Peyer's patch (tissue), 4 donors: Measurements from ENCODE around the gene ZNF516.

Experiments
- POLR2A ChIP-seq, 2 donors: fragments of 450-650 bp; IDR thresholded peaks; one replicate each; pipeline ENCODE4 v1.5.1; 2017; ENCODE audit warnings: antibody characterized with exemption in 2 of 2, mild to moderate bottlenecking in 2 of 2, moderate library complexity in 2 of 2
- TF ChIP-seq, protein P1 (sequence below), 6 experiments: fragments of 450-650 bp in 4 of 6; fragments of 200-600 bp in 2 of 6; sonication (generic) in 1 of 6; IDR thresholded peaks; one replicate each; pipeline ENCODE4 v1.5.1; 2017 to 2019; ENCODE audit warnings: antibody characterized with exemption in 6 of 6, mild to moderate bottlenecking in 3 of 6, moderate library complexity in 1 of 6

DNA sequence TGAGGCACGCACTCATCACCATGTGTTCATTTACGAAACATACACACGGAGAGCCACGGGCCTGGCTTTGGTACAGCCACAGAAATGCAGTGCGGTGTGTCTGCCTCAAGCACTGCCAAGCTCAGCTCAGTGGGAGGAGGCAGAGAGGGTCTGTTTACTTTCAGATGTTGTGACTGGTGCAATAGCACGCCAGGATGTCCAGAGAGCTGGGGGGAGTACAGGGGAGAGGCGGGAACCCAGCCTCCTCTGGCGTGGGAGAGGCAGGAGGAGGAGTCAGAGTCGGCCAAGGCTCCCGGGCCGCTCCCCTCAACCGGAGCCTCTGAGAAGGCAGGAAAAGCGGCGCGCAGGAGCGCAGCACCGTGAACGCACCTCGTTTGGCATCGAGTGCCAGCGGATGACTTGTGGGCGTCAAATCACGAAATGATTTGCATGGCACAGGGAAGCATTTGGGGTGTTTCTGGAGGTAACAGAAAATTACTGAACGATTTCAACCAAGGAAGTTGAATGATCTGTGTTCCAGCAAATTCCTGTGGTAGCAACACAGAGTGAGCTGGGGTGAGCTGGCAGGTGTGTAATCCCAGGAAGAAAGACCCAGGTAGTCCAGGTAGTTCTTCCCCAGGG, 143.0 kb downstream of the ZNF516 start:
- TF ChIP-seq, protein P1, sequence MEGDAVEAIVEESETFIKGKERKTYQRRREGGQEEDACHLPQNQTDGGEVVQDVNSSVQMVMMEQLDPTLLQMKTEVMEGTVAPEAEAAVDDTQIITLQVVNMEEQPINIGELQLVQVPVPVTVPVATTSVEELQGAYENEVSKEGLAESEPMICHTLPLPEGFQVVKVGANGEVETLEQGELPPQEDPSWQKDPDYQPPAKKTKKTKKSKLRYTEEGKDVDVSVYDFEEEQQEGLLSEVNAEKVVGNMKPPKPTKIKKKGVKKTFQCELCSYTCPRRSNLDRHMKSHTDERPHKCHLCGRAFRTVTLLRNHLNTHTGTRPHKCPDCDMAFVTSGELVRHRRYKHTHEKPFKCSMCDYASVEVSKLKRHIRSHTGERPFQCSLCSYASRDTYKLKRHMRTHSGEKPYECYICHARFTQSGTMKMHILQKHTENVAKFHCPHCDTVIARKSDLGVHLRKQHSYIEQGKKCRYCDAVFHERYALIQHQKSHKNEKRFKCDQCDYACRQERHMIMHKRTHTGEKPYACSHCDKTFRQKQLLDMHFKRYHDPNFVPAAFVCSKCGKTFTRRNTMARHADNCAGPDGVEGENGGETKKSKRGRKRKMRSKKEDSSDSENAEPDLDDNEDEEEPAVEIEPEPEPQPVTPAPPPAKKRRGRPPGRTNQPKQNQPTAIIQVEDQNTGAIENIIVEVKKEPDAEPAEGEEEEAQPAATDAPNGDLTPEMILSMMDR (IDR thresholded peaks at IDR 0.05), result no peak
- TF ChIP-seq POLR2A (IDR thresholded peaks at IDR 0.05), result no peak
